ENCODE measurements around the gene MTA3. TPM values are rescaled to one million over a fixed set of nuclear protein-coding genes. Genes with fewer than 3 reads are reported as not detected.

Gene MTA3
- total RNA-seq, 1 donor from 2014 or later, result 117 TPM

- Histone ChIP-seq H3K4me1 (peaks cover 23% of the 10 kb centered on the region), H4K20me1 (ENCODE audit: low read depth) (no peaks in the 10 kb centered on the region), H3K9ac (no peak overlapping the region), H3K27me3 (peaks cover 34% of the 10 kb centered on the region), H2AFZ (replicated peaks) (no peak overlapping the region), H3K4me2 (no peak overlapping the region), H3F3A (ENCODE audit: low read depth) (peaks cover 33% of the 10 kb centered on the region), H3K27ac (no peak overlapping the region), H3K4me3 (no peak overlapping the region), H3K36me3 (no peaks in the 10 kb centered on the region), H3K9me3 (ENCODE audit: low read depth) (no peaks in the 10 kb centered on the region), H3K79me2 (ENCODE audit: low read depth) (no peaks in the 10 kb centered on the region)
- Mint-ChIP-seq H3K4me3 (peak overlapping the region; percentile 54), H3K36me3 (peaks cover 9% of the 10 kb centered on the region), H3K27me3 (ENCODE audit: insufficient read depth, low read depth) (peaks cover 27% of the 10 kb centered on the region), H3K27ac (no peak overlapping the region), H3K9me3 (peaks cover 6% of the 10 kb centered on the region), H3K4me1 (peaks cover 34% of the 10 kb centered on the region)
- no peak for DNase-seq (ENCODE audit: low spot score)
- TF ChIP-seq EZH2 (IDR thresholded peaks at IDR 0.05) (no peak), CTCF (IDR thresholded peaks at IDR 0.05) (no peak), EZH2phosphoT487 (IDR thresholded peaks at IDR 0.05) (no peak)
Observed at GRCh38 chr2:42791606-42792005, 223.2 kb downstream of the MTA3 start.

DNA sequence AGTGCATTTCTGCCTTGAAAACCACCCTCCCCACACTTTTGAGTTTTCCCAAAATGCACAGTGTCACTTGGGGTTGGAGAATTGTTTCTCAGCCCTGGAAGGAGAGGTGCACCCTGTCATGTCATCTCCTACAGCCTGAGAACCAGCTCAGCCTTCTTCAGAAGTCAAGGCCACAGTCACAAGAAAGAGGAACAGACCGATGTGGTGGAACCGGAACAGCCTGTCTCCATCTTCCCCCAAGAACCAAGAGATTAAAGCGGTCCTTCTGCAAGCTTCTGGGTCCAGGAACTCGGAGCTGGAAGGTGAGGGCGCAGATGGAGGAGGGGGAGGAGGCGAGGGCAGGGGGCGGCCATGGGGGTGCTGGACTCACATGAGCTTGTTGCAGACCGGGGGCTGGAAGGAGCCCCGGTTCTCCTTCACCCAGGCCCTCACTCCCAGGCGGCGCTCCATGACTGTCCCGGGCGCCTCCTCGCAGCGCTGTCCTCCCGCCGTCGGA is 223.7 kb downstream of the MTA3 start:
- H2AFZ ChIP-seq (replicated peaks), result peak overlapping the region; percentile 84

DNA sequence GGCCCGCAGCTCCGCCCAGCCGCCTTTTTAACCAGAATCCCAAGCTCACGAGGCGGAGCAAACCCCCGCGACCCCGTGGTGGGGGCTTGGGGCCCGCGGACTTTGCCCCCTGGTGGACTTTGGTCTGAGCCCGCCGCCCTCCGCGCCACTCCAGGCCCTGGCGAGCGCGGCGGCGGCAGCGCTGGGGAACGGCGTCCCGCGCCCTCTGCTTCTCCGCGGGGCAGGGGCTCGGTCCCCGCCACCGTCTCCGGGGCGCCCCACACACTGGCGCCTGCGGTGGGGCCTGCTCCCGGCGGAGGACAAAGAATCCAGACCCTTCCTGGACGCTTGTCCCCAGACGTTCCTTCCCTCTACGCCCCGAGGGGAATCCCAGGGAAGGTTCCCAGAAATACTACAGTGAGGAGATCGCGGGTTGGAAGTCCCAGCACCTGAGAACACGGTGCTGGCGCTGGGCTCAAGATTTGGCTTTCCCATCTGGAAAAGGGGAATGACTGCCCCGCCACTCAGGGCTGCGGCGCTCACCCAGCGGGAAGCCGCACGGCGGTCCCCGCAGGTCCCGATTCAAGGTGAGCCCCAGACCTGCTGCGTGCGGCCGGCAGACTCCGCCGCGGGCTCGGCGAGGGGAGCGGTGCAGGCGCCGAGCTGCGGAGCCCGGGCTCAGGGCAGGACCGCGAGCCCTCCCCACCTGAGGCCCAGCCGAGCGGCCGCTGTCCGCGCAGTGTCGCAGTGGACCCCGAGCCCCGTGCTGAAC is 224.3 kb downstream of the MTA3 start, which contains the start of gene HAAO:
HAAO (minus strand) TSS at position 1 of the 751 bp plus-strand sequence. CDS start 47 bp downstream, outside the sequence.
- Histone ChIP-seq H3K4me2 (peak within 1 kb of the TSS; percentile 91), H3F3A (ENCODE audit: low read depth) (peaks cover 32% of the 10 kb centered on the region)
- DNase-seq (ENCODE audit: low spot score), result peak; percentile 81

More for the DNA sequence above, 223.7 kb downstream of the MTA3 start:
- Histone ChIP-seq H4K20me1 (ENCODE audit: low read depth) (no peaks in the 10 kb centered on the region), H3K4me3 (peak overlapping the region; percentile 62), H3K27ac (no peak overlapping the region), H3K4me2 (peak overlapping the region; percentile 91), H3K36me3 (no peaks in the 10 kb centered on the region), H3F3A (ENCODE audit: low read depth) (peaks cover 32% of the 10 kb centered on the region), H3K27me3 (peaks cover 34% of the 10 kb centered on the region), H3K4me1 (peaks cover 22% of the 10 kb centered on the region), H3K9me3 (ENCODE audit: low read depth) (no peaks in the 10 kb centered on the region), H3K9ac (no peak overlapping the region), H3K79me2 (ENCODE audit: low read depth) (no peaks in the 10 kb centered on the region)
- H3K4me3 Mint-ChIP-seq, result peak overlapping the region; percentile 54
- peaks cover 6% of the 10 kb centered on the region for H3K9me3 Mint-ChIP-seq
- peaks cover 27% of the 10 kb centered on the region for H3K27me3 Mint-ChIP-seq (ENCODE audit: insufficient read depth, low read depth)
- no peak overlapping the region for H3K27ac Mint-ChIP-seq
- DNase-seq (ENCODE audit: low spot score), result no peak
- peaks cover 9% of the 10 kb centered on the region for H3K36me3 Mint-ChIP-seq
- peaks cover 34% of the 10 kb centered on the region for H3K4me1 Mint-ChIP-seq
- TF ChIP-seq CTCF (IDR thresholded peaks at IDR 0.05), result no peak
- TF ChIP-seq EZH2phosphoT487 (IDR thresholded peaks at IDR 0.05), result no peak
- no peak for TF ChIP-seq EZH2 (IDR thresholded peaks at IDR 0.05)

More for the DNA sequence above, 224.3 kb downstream of the MTA3 start, which contains the start of gene HAAO:
- Mint-ChIP-seq H3K4me1 (peaks cover 30% of the 10 kb centered on the region), H3K36me3 (peaks cover 9% of the 10 kb centered on the region), H3K9me3 (peaks cover 9% of the 10 kb centered on the region), H3K27me3 (ENCODE audit: insufficient read depth, low read depth) (peaks cover 27% of the 10 kb centered on the region), H3K4me3 (peak within 1 kb of the TSS; percentile 78), H3K27ac (no peak within 1 kb of the TSS)
- no peaks in the 10 kb centered on the region for H3K79me2 ChIP-seq (ENCODE audit: low read depth)
- no peaks in the 10 kb centered on the region for H4K20me1 ChIP-seq (ENCODE audit: low read depth)
- no peak within 1 kb of the TSS for H3K9ac ChIP-seq
- peak within 1 kb of the TSS; percentile 84 for H2AFZ ChIP-seq (replicated peaks)
- no peaks in the 10 kb centered on the region for H3K36me3 ChIP-seq
- peaks cover 34% of the 10 kb centered on the region for H3K27me3 ChIP-seq
- TF ChIP-seq EZH2 (IDR thresholded peaks at IDR 0.05) (peak; percentile 63), EZH2phosphoT487 (IDR thresholded peaks at IDR 0.05) (no peak), CTCF (IDR thresholded peaks at IDR 0.05) (peak; percentile 41)
- peak within 1 kb of the TSS; percentile 62 for H3K4me3 ChIP-seq
- peaks cover 22% of the 10 kb centered on the region for H3K4me1 ChIP-seq
- H3K9me3 ChIP-seq (ENCODE audit: low read depth), result no peaks in the 10 kb centered on the region
- H3K27ac ChIP-seq, result no peak within 1 kb of the TSS
